Gastrocnemius medialis (tissue), 4 donors: ENCODE results near the gene BDH2. TPM values are rescaled to one million over a fixed set of nuclear protein-coding genes. Genes with fewer than 3 reads are reported as not detected.

ENCODE experiments used
- ATAC-seq, 2 donors: fragments of 150-250 bp; one replicate each; pipeline ENCODE4 v1.9.1; 2016
- DNase-seq, 2 donors: peaks; one replicate each; pipeline ENCODE4 v3.0.0-alpha.2; 2019
- H3K27ac ChIP-seq, 4 donors: fragments of 200-600 bp; sonication (generic); 1 replicate in 1 of 4; 2 replicates in 3 of 4; pipeline ENCODE4 v1.5.1; 2016 to 2018; ENCODE audit warnings: mild to moderate bottlenecking in 2 of 4, moderate library complexity in 1 of 4
- H3K27me3 ChIP-seq, 3 donors: fragments of 200-600 bp; sonication (generic) in 2 of 3; 1 replicate in 1 of 3; 2 replicates in 2 of 3; pipeline versions ENCODE4 v1.5.1 to v1.6.0; 2016 to 2019; ENCODE audit warnings: mild to moderate bottlenecking in 1 of 3, moderate library complexity in 1 of 3
- H3K36me3 ChIP-seq, 2 donors: fragments of 200-600 bp; sonication (generic) in 1 of 2; one replicate each; pipeline ENCODE4 v1.5.1; 2017 to 2018
- H3K4me1 ChIP-seq, 2 donors: fragments of 200-600 bp; sonication (generic) in 1 of 2; one replicate each; pipeline ENCODE4 v1.5.1; 2016 to 2017; ENCODE audit warnings: mild to moderate bottlenecking in 2 of 2
- H3K4me3 ChIP-seq, 4 donors: fragments of 200-600 bp; sonication (generic) in 3 of 4; 1 replicate in 1 of 4; 2 replicates in 3 of 4; pipeline ENCODE4 v1.5.1; 2016 to 2019; ENCODE audit warnings: mild to moderate bottlenecking in 2 of 4
- H3K9me3 ChIP-seq, 3 donors: fragments of 200-600 bp; sonication (generic) in 2 of 3; 1 replicate in 1 of 3; 2 replicates in 2 of 3; pipeline ENCODE4 v1.5.1; 2016 to 2019
- POLR2A ChIP-seq, 2 donors: fragments of 450-650 bp; IDR thresholded peaks; one replicate each; pipeline ENCODE4 v1.6.1; 2017; ENCODE audit warnings: antibody characterized with exemption in 2 of 2, mild to moderate bottlenecking in 2 of 2, moderate library complexity in 2 of 2
- in situ Hi-C, 4 donors: fragments of 200-750 bp; cut with MboI; loops; one replicate each; pipeline versions ENCODE4 v1.15.0 to v1.8.0; 2017; ENCODE audit warnings: low sequenced_read_pairs in 4 of 4
- intact Hi-C: fragments of 100-400 bp; cut with DNase I; formaldehyde crosslinking; loops from one replicate; pipeline ENCODE4 v1.15.1; 2023; ENCODE audit warnings: low total_unique reads
- total RNA-seq, 4 donors: library from RNA; depleted of rRNA; stranded (reverse); fragments of >200 nt; gene quantifications; one replicate each; pipeline versions ENCODE4 v1.1.0 to v1.2.3, GENCODE V29; 2016
- TF ChIP-seq, protein P1 (sequence below), 5 experiments: fragments of 450-650 bp in 3 of 5; fragments of 200-600 bp in 2 of 5; sonication (generic) in 2 of 5; IDR thresholded peaks in 4 of 5; conservative IDR thresholded peaks in 1 of 5; 1 replicate in 4 of 5; 2 replicates in 1 of 5; pipeline ENCODE4 v1.5.1; 2016 to 2019; ENCODE audit warnings: antibody characterized with exemption in 5 of 5, mild to moderate bottlenecking in 3 of 5, moderate library complexity in 3 of 5

The BDH2 gene
- total RNA-seq, 4 donors from 2014 or later, result 11.6 to 40.3 (median 18.5) TPM

DNA sequence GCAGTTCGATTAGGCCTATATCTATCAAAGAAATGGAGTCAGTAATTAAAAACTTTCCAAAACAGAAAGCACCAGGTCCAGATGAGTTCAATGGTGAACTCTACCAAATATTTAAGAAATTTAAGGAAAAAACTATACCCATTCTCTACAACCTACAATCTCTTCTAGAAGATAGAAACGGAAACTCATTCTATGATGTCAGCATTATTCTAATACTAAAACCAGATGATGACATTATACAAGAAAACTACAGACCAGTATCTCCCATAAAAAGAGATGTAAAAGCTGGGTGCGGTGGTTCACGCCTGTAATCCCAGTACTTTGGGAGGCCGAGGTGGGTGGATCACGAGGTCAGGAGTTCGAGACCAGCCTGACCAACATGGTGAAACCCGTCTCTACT, 29.5 kb upstream of the BDH2 start:
- intact Hi-C loops (no loop called here), in situ Hi-C loops (no loop called here)
- DNase-seq (no peak), ATAC-seq (no peak)
- H3K9me3 ChIP-seq, result no peaks in the 10 kb centered on the region
- TF ChIP-seq, protein P1, sequence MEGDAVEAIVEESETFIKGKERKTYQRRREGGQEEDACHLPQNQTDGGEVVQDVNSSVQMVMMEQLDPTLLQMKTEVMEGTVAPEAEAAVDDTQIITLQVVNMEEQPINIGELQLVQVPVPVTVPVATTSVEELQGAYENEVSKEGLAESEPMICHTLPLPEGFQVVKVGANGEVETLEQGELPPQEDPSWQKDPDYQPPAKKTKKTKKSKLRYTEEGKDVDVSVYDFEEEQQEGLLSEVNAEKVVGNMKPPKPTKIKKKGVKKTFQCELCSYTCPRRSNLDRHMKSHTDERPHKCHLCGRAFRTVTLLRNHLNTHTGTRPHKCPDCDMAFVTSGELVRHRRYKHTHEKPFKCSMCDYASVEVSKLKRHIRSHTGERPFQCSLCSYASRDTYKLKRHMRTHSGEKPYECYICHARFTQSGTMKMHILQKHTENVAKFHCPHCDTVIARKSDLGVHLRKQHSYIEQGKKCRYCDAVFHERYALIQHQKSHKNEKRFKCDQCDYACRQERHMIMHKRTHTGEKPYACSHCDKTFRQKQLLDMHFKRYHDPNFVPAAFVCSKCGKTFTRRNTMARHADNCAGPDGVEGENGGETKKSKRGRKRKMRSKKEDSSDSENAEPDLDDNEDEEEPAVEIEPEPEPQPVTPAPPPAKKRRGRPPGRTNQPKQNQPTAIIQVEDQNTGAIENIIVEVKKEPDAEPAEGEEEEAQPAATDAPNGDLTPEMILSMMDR (IDR thresholded peaks at IDR 0.05 in 4 of 5, conservative IDR thresholded peaks at IDR 0.05 in 1 of 5), result no peak
- TF ChIP-seq POLR2A (IDR thresholded peaks at IDR 0.05), result no peak
- H3K27me3 ChIP-seq, result no peaks in the 10 kb centered on the region
- no peaks in the 10 kb centered on the region for H3K36me3 ChIP-seq
- no peak overlapping the region for H3K4me3 ChIP-seq
- no peaks in the 10 kb centered on the region for H3K4me1 ChIP-seq
- H3K27ac ChIP-seq, result no peak overlapping the region

DNA sequence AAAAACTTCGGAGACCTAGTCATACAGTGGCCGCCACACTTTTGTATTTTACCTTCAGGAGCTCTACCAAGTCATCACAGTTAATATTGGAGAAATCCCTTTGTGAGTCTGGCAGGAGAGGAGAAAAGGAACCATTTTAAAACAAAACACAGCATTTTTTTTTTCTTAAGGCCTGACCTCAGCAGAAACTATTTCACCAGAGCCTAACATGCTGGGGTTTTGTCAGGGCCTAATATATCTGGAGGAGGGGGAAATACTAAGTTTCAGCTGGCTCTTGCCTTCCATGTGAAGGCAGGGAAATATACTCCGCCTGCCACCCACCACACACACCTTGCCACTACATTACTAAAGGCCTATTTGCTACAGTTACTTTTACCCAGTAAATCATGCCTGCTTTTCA, 26.5 kb upstream of the BDH2 start:
- in situ Hi-C loops (no loop called here), intact Hi-C loops (no loop called here)
- no peaks in the 10 kb centered on the region for H3K9me3 ChIP-seq
- H3K27ac ChIP-seq, result no peak overlapping the region
- no peaks in the 10 kb centered on the region for H3K36me3 ChIP-seq
- no peaks in the 10 kb centered on the region for H3K27me3 ChIP-seq
- ATAC-seq (no peak), DNase-seq (no peak)
- H3K4me3 ChIP-seq, result no peak overlapping the region
- no peaks in the 10 kb centered on the region for H3K4me1 ChIP-seq
- TF ChIP-seq, protein P1 (IDR thresholded peaks at IDR 0.05 in 4 of 5, conservative IDR thresholded peaks at IDR 0.05 in 1 of 5), result no peak
- TF ChIP-seq POLR2A (IDR thresholded peaks at IDR 0.05), result no peak

DNA sequence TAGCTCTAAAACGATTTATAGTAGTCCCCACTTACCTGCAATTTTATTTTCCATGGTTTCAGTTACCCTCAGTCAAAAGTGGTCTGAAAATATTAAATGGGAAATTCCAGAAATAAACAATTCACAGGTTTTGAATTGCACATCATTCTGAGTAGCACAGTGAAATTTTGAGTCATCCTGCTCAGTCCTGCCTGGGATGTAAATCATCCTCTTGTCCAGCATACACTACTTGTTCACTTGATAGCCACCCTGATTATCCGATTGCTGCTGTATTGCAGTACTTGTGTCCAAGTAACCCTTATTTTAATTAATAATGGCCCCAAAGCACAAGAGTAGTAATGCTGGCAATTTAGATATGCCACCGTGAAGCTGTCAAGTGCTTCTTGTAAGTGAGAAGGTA, 23.5 kb upstream of the BDH2 start:
- Histone ChIP-seq H3K36me3 (no peaks in the 10 kb centered on the region), H3K27me3 (no peaks in the 10 kb centered on the region), H3K4me3 (no peak overlapping the region), H3K27ac (no peak overlapping the region), H3K4me1 (no peaks in the 10 kb centered on the region), H3K9me3 (no peaks in the 10 kb centered on the region)
- intact Hi-C loops (no loop called here), in situ Hi-C loops (no loop called here)
- DNase-seq, result no peak
- no peak for TF ChIP-seq POLR2A (IDR thresholded peaks at IDR 0.05)
- TF ChIP-seq, protein P1 (IDR thresholded peaks at IDR 0.05 in 4 of 5, conservative IDR thresholded peaks at IDR 0.05 in 1 of 5), result no peak
- no peak for ATAC-seq

DNA sequence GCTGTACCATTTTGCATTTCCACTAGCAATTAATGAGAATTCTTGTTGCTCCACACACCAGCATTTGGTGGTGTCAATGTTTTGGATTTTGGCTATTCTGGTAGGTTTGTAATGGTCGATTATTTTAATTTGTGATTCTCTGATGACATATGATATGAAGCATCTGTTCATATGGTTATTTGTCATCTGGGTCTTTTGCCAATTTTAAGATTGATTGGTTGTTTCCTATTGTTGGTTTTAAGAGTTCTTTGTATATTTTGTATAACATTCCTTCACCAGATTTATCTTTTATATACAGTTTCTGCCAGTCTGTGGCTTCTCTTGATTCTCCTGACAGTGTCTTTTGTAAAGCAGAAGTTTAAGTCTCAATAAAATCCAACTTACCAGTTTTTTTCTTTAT, 18.5 kb upstream of the BDH2 start:
- intact Hi-C loops, result no loop called here
- TF ChIP-seq, protein P1 (IDR thresholded peaks at IDR 0.05 in 4 of 5, conservative IDR thresholded peaks at IDR 0.05 in 1 of 5), result no peak
- no peak for TF ChIP-seq POLR2A (IDR thresholded peaks at IDR 0.05)

DNA sequence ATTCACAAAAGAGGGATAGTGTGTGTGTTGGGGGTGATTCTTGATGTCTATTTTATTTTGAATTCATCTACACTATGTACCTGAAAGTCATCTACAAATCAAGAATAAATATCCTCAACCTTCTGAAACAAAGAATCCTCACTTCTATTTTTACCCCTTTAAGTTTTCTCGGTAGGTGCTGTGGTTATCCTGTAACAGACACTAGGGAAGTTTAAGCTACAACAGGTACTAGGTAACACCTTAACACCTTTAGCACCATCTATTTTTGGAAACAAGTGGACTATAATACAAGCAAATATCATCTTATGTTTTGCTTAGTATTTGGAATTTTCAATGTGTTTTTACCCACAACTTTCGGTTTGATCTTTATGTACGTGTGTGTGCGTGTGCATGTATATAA, 12.0 kb upstream of the BDH2 start:
- Histone ChIP-seq H3K36me3 (no peaks in the 10 kb centered on the region), H3K4me3 (no peak overlapping the region), H3K27ac (no peak overlapping the region), H3K9me3 (no peaks in the 10 kb centered on the region), H3K4me1 (no peaks in the 10 kb centered on the region), H3K27me3 (no peaks in the 10 kb centered on the region)
- DNase-seq (no peak), ATAC-seq (no peak)
- intact Hi-C loops, result no loop called here
- TF ChIP-seq POLR2A (IDR thresholded peaks at IDR 0.05), result no peak
- TF ChIP-seq, protein P1 (IDR thresholded peaks at IDR 0.05 in 4 of 5, conservative IDR thresholded peaks at IDR 0.05 in 1 of 5), result no peak
- in situ Hi-C loops, result no loop called here

More for the DNA sequence above, 18.5 kb upstream of the BDH2 start:
- DNase-seq, result no peak
- no peak for ATAC-seq
- no peaks in the 10 kb centered on the region for H3K9me3 ChIP-seq
- in situ Hi-C loops, result no loop called here
- H3K4me3 ChIP-seq, result no peak overlapping the region
- no peaks in the 10 kb centered on the region for H3K36me3 ChIP-seq
- H3K4me1 ChIP-seq, result no peaks in the 10 kb centered on the region
- no peak overlapping the region for H3K27ac ChIP-seq
- H3K27me3 ChIP-seq, result no peaks in the 10 kb centered on the region
